Progenitor cell of endocrine pancreas (in vitro differentiated cells): ENCODE measurements around the gene GLP2R. TPM values are rescaled to one million over a fixed set of nuclear protein-coding genes. Genes with fewer than 3 reads are reported as not detected.

Source experiments
- DNase-seq: peaks from one replicate; pipeline ENCODE4 v3.0.0; 2021; ENCODE audit warnings: low spot score; ENCODE audit not compliant: unreplicated experiment
- H3K27ac Mint-ChIP-seq: 2 replicates; pipeline ENCODE4 v1.8.0; 2021; ENCODE audit warnings: mild to moderate bottlenecking, moderate library complexity, mixed read lengths
- H3K27me3 Mint-ChIP-seq: 2 replicates; pipeline ENCODE4 v1.8.0; 2021; ENCODE audit warnings: mixed read lengths
- H3K36me3 Mint-ChIP-seq: 2 replicates; pipeline ENCODE4 v1.8.0; 2022; ENCODE audit warnings: mixed read lengths; ENCODE audit not compliant: insufficient read depth
- H3K4me1 Mint-ChIP-seq: 2 replicates; pipeline ENCODE4 v1.8.0; 2021; ENCODE audit warnings: low read depth, mixed read lengths
- H3K4me3 Mint-ChIP-seq: 2 replicates; pipeline ENCODE4 v1.8.0; 2021; ENCODE audit warnings: low read depth, mild to moderate bottlenecking, moderate library complexity, mixed read lengths
- H3K9me3 Mint-ChIP-seq: 2 replicates; pipeline ENCODE4 v1.8.0; 2021; ENCODE audit warnings: low read depth, mixed read lengths
- CTCF ChIP-seq: fragments of 200-600 bp; sonication (generic); IDR thresholded peaks from one replicate; pipeline ENCODE4 v1.5.0; 2021; ENCODE audit warnings: antibody characterized with exemption, mild to moderate bottlenecking; ENCODE audit not compliant: unreplicated experiment
- total RNA-seq: library from RNA; stranded (reverse); gene quantifications from 2 replicates; pipeline ENCODE4 v1.2.1, GENCODE V29; 2021

The GLP2R gene
- total RNA-seq, 1 donor from 2014 or later, result not detected

- H3K27ac Mint-ChIP-seq, result no peak overlapping the region
These were observed 28.5 kb downstream of the GLP2R start for GRCh38 chr17:9854255-9854654.

GRCh38 chr17:9855036-9855435 is 29.3 kb downstream of the GLP2R start:
- H3K36me3 Mint-ChIP-seq, result no peaks in the 10 kb centered on the region
- no peak for TF ChIP-seq CTCF
- no peak overlapping the region for H3K4me3 Mint-ChIP-seq
- no peak overlapping the region for H3K27ac Mint-ChIP-seq
- H3K9me3 Mint-ChIP-seq, result peaks cover 11% of the 10 kb centered on the region
- DNase-seq, result no peak
- H3K27me3 Mint-ChIP-seq, result no peaks in the 10 kb centered on the region
- H3K4me1 Mint-ChIP-seq, result no peaks in the 10 kb centered on the region

More at GRCh38 chr17:9854255-9854654, 28.5 kb downstream of the GLP2R start:
- no peak for TF ChIP-seq CTCF
- Mint-ChIP-seq H3K4me1 (no peaks in the 10 kb centered on the region), H3K27me3 (no peaks in the 10 kb centered on the region), H3K9me3 (peaks cover 11% of the 10 kb centered on the region), H3K4me3 (no peak overlapping the region), H3K36me3 (no peaks in the 10 kb centered on the region)
- DNase-seq, result no peak

GRCh38 chr17:9859781-9860180 is 34.1 kb downstream of the GLP2R start:
- Mint-ChIP-seq H3K36me3 (no peaks in the 10 kb centered on the region), H3K27me3 (no peaks in the 10 kb centered on the region), H3K9me3 (peaks cover 11% of the 10 kb centered on the region), H3K4me1 (no peaks in the 10 kb centered on the region), H3K27ac (no peak overlapping the region), H3K4me3 (no peak overlapping the region)
- no peak for DNase-seq
- TF ChIP-seq CTCF, result no peak

- no peak for DNase-seq
- Mint-ChIP-seq H3K9me3 (peaks cover 15% of the 10 kb centered on the region), H3K27ac (no peak overlapping the region), H3K4me3 (no peak overlapping the region), H3K4me1 (no peaks in the 10 kb centered on the region), H3K36me3 (no peaks in the 10 kb centered on the region), H3K27me3 (peaks cover 4% of the 10 kb centered on the region)
- no peak for TF ChIP-seq CTCF
These were observed 35.1 kb downstream of the GLP2R start for GRCh38 chr17:9860851-9861250.

- H3K27me3 Mint-ChIP-seq, result peaks cover 4% of the 10 kb centered on the region
- TF ChIP-seq CTCF, result no peak
- no peaks in the 10 kb centered on the region for H3K4me1 Mint-ChIP-seq
- no peak for DNase-seq
- no peak overlapping the region for H3K27ac Mint-ChIP-seq
- peaks cover 15% of the 10 kb centered on the region for H3K9me3 Mint-ChIP-seq
- no peak overlapping the region for H3K4me3 Mint-ChIP-seq
- H3K36me3 Mint-ChIP-seq, result no peaks in the 10 kb centered on the region
These were observed 36.5 kb downstream of the GLP2R start for GRCh38 chr17:9862220-9862619.
